GM18520 (cell line): Measurements from ENCODE around the gene AMY1B.
"Not testable (repeated sequence)": the region's sequence is repeated elsewhere in the genome, so short reads cannot be mapped to it uniquely, and the experiment has no call there.

Experiments
- ATAC-seq: cut with Tn5 transposase; IDR thresholded peaks from one replicate; pipeline ENCODE4 v1.9.1; 2021; ENCODE audit not compliant: unreplicated experiment

AMY1B gene

DNA sequence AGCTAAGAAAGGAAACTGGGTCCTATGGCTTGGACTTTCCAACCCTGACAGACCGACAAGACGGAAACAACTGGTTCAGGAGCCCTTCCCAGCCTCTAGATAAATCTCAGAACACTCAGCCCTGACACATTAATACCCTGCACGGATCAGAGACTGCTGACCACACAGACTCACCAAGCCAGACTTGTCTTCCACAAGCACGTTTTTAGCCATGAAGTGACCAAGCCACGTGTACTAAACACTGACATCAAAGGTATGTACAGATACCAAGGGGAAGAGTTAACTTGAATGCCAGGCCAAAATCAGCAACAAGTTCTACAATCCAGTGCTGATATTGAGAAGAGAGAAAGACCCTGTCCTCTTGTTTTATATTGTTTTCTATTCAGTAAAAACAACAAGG, at the start of gene AMY1B:
TSS of gene AMY1B (minus strand) at position 101 of the 400 bp plus-strand sequence. CDS start 571 bp downstream, outside the sequence.
- ATAC-seq, result not testable (repeated sequence)

DNA sequence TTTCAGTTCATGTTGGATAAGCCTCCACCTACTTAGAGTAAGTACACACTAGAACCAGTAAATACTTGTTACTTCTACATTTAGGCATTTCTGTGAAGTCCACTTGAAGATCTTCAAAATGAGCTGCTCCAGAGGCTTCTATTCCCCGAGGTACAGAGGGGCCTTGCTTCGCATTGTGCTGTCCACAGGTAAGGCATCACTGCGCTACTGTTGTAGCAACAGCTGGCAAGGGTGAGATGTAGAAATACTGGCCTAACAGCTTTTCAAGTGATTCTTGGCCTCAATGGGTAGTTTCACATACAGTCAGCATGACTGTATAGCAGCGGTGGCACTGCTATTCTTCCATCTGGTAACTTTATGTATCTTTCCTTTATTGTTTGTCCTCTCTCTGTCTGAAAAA, 49.0 kb upstream of the AMY1B start:
- not testable (repeated sequence) for ATAC-seq

DNA sequence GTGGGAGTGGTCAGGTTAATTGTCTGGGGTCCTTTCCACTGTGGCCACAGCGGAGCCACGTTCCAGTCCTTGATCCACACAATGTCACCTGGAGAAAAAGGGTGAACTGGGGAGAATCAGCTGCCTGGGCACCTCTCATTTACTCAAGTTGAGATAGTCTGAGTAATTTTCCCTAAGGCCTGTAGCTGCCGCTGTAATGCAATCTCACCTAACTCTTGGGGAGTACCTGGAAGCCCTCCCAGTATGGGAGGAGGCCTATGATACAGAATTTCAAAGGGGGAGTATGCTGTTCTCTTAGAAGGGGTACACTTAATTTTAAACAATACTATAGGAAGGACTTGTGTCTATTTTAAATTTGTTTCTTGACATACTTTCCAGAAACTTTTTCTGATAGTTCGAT, 48.4 kb upstream of the AMY1B start:
- ATAC-seq, result not testable (repeated sequence)

DNA sequence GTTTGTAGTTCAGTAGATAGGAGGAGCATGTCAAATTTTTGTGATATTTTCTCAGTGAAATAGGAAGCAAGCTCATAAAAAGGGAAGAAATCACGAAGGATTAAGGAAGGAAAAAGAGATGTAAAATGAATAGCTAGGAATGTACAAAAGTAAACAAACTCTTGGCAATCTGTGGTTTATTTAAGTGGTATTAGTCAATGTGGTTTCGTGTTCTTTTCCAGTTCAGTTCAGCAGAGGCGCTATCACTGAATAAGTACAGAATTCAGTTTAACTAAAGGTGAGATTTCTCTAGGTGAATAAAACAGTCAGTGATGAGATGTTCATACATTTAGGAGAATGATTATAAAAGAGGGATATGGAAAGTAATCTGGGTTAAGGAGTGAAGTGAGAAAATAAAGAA, 42.0 kb upstream of the AMY1B start:
- ATAC-seq, result not testable (repeated sequence)

DNA sequence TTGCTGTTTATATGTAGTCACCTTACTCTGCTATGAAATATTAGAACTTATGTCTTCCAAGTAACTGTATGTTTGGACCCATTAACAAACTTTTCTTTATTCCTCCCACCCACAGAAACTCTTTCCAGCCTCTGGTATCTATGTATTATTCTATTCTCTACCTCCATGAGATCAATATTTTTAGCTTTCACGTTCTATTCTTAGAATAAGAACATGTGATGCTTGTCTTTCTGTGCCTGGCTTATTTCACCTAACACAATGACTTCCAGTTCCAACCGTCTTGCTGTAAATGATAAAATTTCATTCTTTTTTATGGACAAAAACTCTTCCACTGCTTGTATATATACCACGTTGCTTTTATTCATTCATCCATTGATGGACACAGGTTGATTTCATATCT, 39.3 kb upstream of the AMY1B start:
- ATAC-seq, result not testable (repeated sequence)

DNA sequence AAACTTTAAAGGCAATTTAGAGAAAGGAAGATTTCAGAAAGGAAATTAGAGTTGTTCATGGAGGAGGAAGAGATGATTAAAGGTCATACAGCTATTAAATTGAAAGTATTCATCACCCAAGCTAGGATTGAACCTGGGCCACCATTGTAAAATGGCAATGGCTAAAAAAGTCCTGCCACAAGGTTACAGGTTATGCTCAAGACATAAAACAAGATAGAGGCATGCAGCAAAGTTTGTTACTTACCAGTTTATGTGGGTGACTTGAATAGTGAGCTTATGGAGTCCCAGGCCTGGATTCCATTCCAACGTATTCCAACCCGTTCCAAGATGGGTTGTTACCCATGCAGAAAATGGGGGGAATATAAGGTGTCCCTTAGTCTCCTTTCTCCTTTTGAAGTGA, 25.5 kb upstream of the AMY1B start:
- not testable (repeated sequence) for ATAC-seq

DNA sequence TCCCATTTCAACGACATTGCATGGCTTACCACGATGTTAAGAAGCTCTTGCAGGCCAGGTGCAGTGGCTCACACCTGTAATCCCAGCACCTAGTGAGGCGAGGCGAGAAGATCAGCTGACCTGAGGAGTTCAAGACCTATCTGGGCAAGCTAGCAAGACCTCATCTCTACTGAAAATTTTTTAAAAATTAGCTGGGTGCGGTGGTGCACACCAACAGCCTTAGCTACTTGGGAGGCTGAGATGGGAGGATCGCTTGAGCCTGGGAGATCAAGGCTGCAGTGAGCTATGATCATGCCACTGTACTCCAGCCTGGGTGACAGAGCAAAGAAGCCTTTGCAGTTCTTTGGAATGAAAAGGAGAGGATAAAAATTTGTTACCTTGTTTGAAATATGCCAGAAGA, 21.4 kb upstream of the AMY1B start:
- not testable (repeated sequence) for ATAC-seq

DNA sequence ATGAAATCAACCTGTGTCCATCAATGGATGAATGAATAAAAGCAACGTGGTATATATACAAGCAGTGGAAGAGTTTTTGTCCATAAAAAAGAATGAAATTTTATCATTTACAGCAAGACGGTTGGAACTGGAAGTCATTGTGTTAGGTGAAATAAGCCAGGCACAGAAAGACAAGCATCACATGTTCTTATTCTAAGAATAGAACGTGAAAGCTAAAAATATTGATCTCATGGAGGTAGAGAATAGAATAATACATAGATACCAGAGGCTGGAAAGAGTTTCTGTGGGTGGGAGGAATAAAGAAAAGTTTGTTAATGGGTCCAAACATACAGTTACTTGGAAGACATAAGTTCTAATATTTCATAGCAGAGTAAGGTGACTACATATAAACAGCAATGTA, 14.4 kb upstream of the AMY1B start:
- not testable (repeated sequence) for ATAC-seq

DNA sequence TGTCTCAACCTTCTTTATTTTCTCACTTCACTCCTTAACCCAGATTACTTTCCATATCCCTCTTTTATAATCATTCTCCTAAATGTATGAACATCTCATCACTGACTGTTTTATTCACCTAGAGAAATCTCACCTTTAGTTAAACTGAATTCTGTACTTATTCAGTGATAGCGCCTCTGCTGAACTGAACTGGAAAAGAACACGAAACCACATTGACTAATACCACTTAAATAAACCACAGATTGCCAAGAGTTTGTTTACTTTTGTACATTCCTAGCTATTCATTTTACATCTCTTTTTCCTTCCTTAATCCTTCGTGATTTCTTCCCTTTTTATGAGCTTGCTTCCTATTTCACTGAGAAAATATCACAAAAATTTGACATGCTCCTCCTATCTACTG, 11.7 kb upstream of the AMY1B start:
- not testable (repeated sequence) for ATAC-seq

DNA sequence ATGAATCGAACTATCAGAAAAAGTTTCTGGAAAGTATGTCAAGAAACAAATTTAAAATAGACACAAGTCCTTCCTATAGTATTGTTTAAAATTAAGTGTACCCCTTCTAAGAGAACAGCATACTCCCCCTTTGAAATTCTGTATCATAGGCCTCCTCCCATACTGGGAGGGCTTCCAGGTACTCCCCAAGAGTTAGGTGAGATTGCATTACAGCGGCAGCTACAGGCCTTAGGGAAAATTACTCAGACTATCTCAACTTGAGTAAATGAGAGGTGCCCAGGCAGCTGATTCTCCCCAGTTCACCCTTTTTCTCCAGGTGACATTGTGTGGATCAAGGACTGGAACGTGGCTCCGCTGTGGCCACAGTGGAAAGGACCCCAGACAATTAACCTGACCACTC, 5.2 kb upstream of the AMY1B start:
- ATAC-seq, result not testable (repeated sequence)

DNA sequence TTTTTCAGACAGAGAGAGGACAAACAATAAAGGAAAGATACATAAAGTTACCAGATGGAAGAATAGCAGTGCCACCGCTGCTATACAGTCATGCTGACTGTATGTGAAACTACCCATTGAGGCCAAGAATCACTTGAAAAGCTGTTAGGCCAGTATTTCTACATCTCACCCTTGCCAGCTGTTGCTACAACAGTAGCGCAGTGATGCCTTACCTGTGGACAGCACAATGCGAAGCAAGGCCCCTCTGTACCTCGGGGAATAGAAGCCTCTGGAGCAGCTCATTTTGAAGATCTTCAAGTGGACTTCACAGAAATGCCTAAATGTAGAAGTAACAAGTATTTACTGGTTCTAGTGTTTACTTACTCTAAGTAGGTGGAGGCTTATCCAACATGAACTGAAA, 4.7 kb upstream of the AMY1B start:
- ATAC-seq, result not testable (repeated sequence)

DNA sequence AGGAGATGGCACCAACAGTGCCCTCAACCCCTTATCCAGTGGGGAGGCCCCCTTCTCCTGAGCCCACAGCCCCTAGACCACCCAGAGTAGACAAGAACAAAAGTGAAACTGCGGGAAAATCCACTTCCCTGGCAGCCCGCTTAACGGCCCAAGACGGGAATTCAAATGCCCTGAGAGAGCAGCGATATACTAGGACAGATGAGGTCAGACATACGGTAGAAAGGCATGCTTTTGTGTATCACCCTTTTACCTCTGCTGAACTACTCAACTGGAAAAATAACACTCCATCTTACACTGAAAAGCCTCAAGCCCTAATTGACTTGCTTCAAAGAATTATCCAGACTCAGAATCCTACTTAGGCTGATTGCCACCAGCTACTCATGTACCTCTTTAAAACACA, 1.4 kb upstream of the AMY1B start:
- not testable (repeated sequence) for ATAC-seq

DNA sequence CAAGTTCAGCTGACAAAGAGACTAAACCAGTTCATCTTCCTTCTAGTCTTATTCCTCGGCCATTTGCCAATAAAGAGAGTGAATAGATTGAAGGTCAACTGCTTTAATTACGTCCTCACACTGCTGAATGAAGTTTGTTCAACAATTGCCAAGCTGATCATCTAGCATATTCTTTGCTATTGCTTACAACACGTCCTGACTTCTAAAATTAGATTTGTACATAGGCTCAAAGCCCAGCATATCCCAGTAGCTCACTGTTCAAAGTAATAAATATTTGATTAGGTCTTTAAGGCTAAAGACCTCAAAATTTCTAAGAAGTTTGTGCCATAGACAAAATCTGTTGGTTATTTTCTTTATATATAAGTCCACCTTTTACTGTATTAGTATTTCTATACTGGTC, 19.7 kb downstream of the AMY1B start:
- not testable (repeated sequence) for ATAC-seq

DNA sequence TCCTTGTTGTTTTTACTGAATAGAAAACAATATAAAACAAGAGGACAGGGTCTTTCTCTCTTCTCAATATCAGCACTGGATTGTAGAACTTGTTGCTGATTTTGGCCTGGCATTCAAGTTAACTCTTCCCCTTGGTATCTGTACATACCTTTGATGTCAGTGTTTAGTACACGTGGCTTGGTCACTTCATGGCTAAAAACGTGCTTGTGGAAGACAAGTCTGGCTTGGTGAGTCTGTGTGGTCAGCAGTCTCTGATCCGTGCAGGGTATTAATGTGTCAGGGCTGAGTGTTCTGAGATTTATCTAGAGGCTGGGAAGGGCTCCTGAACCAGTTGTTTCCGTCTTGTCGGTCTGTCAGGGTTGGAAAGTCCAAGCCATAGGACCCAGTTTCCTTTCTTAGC, 40.5 kb downstream of the AMY1B start, which contains the start of gene AMY1A:
TSS of gene AMY1A (plus strand) at position 301 of the 400 bp plus-strand sequence. CDS start 571 bp downstream, outside the sequence.
- ATAC-seq, result not testable (repeated sequence)

DNA sequence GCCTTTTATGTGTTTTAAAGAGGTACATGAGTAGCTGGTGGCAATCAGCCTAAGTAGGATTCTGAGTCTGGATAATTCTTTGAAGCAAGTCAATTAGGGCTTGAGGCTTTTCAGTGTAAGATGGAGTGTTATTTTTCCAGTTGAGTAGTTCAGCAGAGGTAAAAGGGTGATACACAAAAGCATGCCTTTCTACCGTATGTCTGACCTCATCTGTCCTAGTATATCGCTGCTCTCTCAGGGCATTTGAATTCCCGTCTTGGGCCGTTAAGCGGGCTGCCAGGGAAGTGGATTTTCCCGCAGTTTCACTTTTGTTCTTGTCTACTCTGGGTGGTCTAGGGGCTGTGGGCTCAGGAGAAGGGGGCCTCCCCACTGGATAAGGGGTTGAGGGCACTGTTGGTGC, 41.9 kb downstream of the AMY1B start:
- not testable (repeated sequence) for ATAC-seq

DNA sequence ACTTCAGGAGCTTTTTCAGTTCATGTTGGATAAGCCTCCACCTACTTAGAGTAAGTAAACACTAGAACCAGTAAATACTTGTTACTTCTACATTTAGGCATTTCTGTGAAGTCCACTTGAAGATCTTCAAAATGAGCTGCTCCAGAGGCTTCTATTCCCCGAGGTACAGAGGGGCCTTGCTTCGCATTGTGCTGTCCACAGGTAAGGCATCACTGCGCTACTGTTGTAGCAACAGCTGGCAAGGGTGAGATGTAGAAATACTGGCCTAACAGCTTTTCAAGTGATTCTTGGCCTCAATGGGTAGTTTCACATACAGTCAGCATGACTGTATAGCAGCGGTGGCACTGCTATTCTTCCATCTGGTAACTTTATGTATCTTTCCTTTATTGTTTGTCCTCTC, 45.1 kb downstream of the AMY1B start:
- ATAC-seq, result not testable (repeated sequence)

DNA sequence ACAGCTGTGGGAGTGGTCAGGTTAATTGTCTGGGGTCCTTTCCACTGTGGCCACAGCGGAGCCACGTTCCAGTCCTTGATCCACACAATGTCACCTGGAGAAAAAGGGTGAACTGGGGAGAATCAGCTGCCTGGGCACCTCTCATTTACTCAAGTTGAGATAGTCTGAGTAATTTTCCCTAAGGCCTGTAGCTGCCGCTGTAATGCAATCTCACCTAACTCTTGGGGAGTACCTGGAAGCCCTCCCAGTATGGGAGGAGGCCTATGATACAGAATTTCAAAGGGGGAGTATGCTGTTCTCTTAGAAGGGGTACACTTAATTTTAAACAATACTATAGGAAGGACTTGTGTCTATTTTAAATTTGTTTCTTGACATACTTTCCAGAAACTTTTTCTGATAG, 45.7 kb downstream of the AMY1B start:
- not testable (repeated sequence) for ATAC-seq

DNA sequence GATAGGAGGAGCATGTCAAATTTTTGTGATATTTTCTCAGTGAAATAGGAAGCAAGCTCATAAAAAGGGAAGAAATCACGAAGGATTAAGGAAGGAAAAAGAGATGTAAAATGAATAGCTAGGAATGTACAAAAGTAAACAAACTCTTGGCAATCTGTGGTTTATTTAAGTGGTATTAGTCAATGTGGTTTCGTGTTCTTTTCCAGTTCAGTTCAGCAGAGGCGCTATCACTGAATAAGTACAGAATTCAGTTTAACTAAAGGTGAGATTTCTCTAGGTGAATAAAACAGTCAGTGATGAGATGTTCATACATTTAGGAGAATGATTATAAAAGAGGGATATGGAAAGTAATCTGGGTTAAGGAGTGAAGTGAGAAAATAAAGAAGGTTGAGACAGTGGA, 52.1 kb downstream of the AMY1B start:
- ATAC-seq, result not testable (repeated sequence)

DNA sequence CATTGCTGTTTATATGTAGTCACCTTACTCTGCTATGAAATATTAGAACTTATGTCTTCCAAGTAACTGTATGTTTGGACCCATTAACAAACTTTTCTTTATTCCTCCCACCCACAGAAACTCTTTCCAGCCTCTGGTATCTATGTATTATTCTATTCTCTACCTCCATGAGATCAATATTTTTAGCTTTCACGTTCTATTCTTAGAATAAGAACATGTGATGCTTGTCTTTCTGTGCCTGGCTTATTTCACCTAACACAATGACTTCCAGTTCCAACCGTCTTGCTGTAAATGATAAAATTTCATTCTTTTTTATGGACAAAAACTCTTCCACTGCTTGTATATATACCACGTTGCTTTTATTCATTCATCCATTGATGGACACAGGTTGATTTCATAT, 54.8 kb downstream of the AMY1B start:
- not testable (repeated sequence) for ATAC-seq
